Heart right ventricle (tissue), 16 donors: ENCODE data around the gene SPEF2. TPM values are rescaled to one million over a fixed set of nuclear protein-coding genes. Genes with fewer than 3 reads are reported as not detected.
A peak's percentile ranks its signal among the peaks of the same experiment; 100 is the strongest.

Experiments
- ATAC-seq, 8 donors: fragments of 200-7000 bp; cut with Tn5 transposase; one replicate each; pipeline ENCODE4 v1.9.1; 2020; ENCODE audit warnings: mild to moderate bottlenecking in 8 of 8, moderate library complexity in 8 of 8, moderate number of reproducible peaks in 1 of 8
- DNase-seq, 2 donors: peaks; one replicate each; pipeline ENCODE4 v3.0.0-alpha.2; 2020
- H3K27ac ChIP-seq, 10 donors: fragments of 200-600 bp; sonication (generic) in 2 of 10; one replicate each; pipeline versions ENCODE4 v1.5.0 to v1.8.0; 2020 to 2022; ENCODE audit warnings: mild to moderate bottlenecking in 3 of 10
- H3K27me3 ChIP-seq, 7 donors: fragments of 200-600 bp; one replicate each; pipeline ENCODE4 v1.8.0; 2021 to 2022; ENCODE audit warnings: mild to moderate bottlenecking in 2 of 7
- H3K36me3 ChIP-seq, 9 donors: fragments of 200-600 bp; sonication (generic) in 1 of 9; one replicate each; pipeline versions ENCODE4 v1.5.0 to v1.8.0; 2020 to 2022; ENCODE audit warnings: mild to moderate bottlenecking in 2 of 9
- H3K4me1 ChIP-seq, 9 donors: fragments of 200-600 bp; sonication (generic) in 1 of 9; one replicate each; pipeline versions ENCODE4 v1.5.0 to v1.8.0; 2020 to 2022; ENCODE audit warnings: mild to moderate bottlenecking in 4 of 9
- H3K4me3 ChIP-seq, 10 donors: fragments of 200-600 bp; sonication (generic) in 2 of 10; one replicate each; pipeline versions ENCODE4 v1.5.0 to v1.8.0; 2020 to 2022; ENCODE audit warnings: mild to moderate bottlenecking in 7 of 10, moderate library complexity in 2 of 10
- H3K9me3 ChIP-seq, 11 donors: fragments of 200-600 bp in 10 of 11; sonication (generic) in 2 of 11; one replicate each; pipeline versions ENCODE4 v1.5.0 to v1.8.0; 2013 to 2022; ENCODE audit warnings: mild to moderate bottlenecking in 2 of 11, control low read depth in 1 of 11, moderate library complexity in 1 of 11
- CTCF ChIP-seq, 9 donors: fragments of 200-600 bp; sonication (generic) in 2 of 9; IDR thresholded peaks; one replicate each; pipeline versions ENCODE4 v1.5.0 to v1.8.0; 2021 to 2022; ENCODE audit warnings: antibody characterized with exemption in 9 of 9, mild to moderate bottlenecking in 5 of 9, moderate library complexity in 1 of 9
- WGBS, 2 donors: extraction: QIAGEN DNeasy Blood & Tissue Kit; methylation state at CpG; one replicate each; pipeline ENCODE4 v1.1.7; 2013; ENCODE audit warnings: inconsistent platforms in 1 of 2; 5-methylcytosine and 5-hydroxymethylcytosine counted together
- intact Hi-C, 10 donors: fragments of 100-400 bp; cut with DNase I; formaldehyde crosslinking; loops; one replicate each; pipeline versions ENCODE4 v1.11.1 to v1.14.2; 2022
- polyA plus RNA-seq, 2 donors: library from polyadenylated mRNA; stranded (reverse); fragments of 200-250 nt; gene quantifications; one replicate each; pipeline ENCODE4 v1.2.3, GENCODE V29; 2013
- total RNA-seq, 10 donors: library from RNA; stranded (reverse); fragmentation: NEBNext Ultra II Directional in 3 of 10; extraction: Animal tissue kit (Norgen Biotek cat#: 25700) in 3 of 10; gene quantifications; one replicate each; pipeline versions ENCODE4 v1.2.1 to v1.2.4, GENCODE V29; 2021 to 2023
- donor health status: Arrhythmogenic right ventricular cardiomyopathy.
- donor health status: ischemic (EF 13 %, LVEDD 7.1; RV severe dilation, severe dysfunction).
- donor health status: healthy with polysubstance abuse.
- donor health status: DM: no; HTN: yes; CAD: no.
- donor health status: DM: no; HTN: no; CAD: no.
- donor health status: ischemic (EF 25% LVEDD 6.9; RV normal size, moderate dysfunction).
- donor health status: ischemic (EF 25% LVEDD 5.7; RV mildly dilated, moderate dysfunction).
- donor health status: healthy.
- donor health status: DM: yes; HTN: yes; CAD: no.
- donor health status: Ischemic cardiomyopathy.
- donor health status: ischemic (EF 35%, LVEDD 5.7; RV mildly dilated, moderate dysfunction).
- donor health status: nonischemic (EF 11% LVEDD 7.7; RV severe dilation, severe dysfunction).
- donor health status: DM: yes; HTN: yes; CAD: no.
- donor health status: PGD.
- donor health status: ischemic (EF 29% LVEDD 5.4; RV normal size, mild dysfunction).
- donor health status: nonischemic (EF 23%, LVEDD 6.1; RV moderate dilation, normal function).

Gene SPEF2
- total and polyA plus RNA-seq, 12 donors: 0.42 to 3.2 (median 1.7) TPM

GRCh38 chr5:35815089-35815936 is 197.7 kb downstream of the SPEF2 start:
- 76 to 80% methylated on average over 10 of the region's 10 CpGs for WGBS, 2 donors
- DNase-seq: no peak
- Histone ChIP-seq H3K27me3 (peaks cover 0 to 4% (median 0%) of the 10 kb centered on the region in 7 donors), H3K9me3 (no peaks in the 10 kb centered on the region), H3K36me3 (no peaks in the 10 kb centered on the region), H3K27ac (peak overlapping the region in 1 of 10 donors; percentile 40), H3K4me1 (peaks cover 0 to 5% (median 0%) of the 10 kb centered on the region in 9 donors), H3K4me3 (no peak overlapping the region)
- intact Hi-C loops: no loop called here
- no peak for ATAC-seq
- peak in 6 of 9 donors; percentile 18 to 61 (median 44) for TF ChIP-seq CTCF (IDR thresholded peaks at IDR 0.05)

GRCh38 chr5:35816881-35817521 is 199.3 kb downstream of the SPEF2 start:
- Histone ChIP-seq H3K4me3 (no peak overlapping the region), H3K4me1 (peaks cover 0 to 17% (median 0%) of the 10 kb centered on the region in 9 donors), H3K27me3 (peaks cover 0 to 4% (median 0%) of the 10 kb centered on the region in 7 donors), H3K27ac (peak overlapping the region in 1 of 10 donors; percentile 33), H3K9me3 (no peaks in the 10 kb centered on the region), H3K36me3 (no peaks in the 10 kb centered on the region)
- DNase-seq (no peak), ATAC-seq (peak in 1 of 8 donors; percentile 29)
- 43 to 49% methylated on average over 4 of the region's 4 CpGs for WGBS, 2 donors
- intact Hi-C loops: no loop called here
- no peak for TF ChIP-seq CTCF (IDR thresholded peaks at IDR 0.05)

GRCh38 chr5:35819026-35819425 is 201.4 kb downstream of the SPEF2 start:
- TF ChIP-seq CTCF (IDR thresholded peaks at IDR 0.05): no peak

GRCh38 chr5:35819668-35820067 is 202.0 kb downstream of the SPEF2 start:
- intact Hi-C loops: no loop called here
- ATAC-seq (no peak), DNase-seq (no peak)
- H3K27ac ChIP-seq: no peak overlapping the region
- H3K9me3 ChIP-seq: no peaks in the 10 kb centered on the region
- no peak for TF ChIP-seq CTCF (IDR thresholded peaks at IDR 0.05)
- H3K27me3 ChIP-seq: peaks cover 0 to 8% (median 0%) of the 10 kb centered on the region in 7 donors
- WGBS, 2 donors: 92 to 98% methylated on average over 1 of the region's 1 CpG
- H3K4me3 ChIP-seq: no peak overlapping the region
- no peaks in the 10 kb centered on the region for H3K36me3 ChIP-seq
- peaks cover 0 to 17% (median 0%) of the 10 kb centered on the region in 9 donors for H3K4me1 ChIP-seq

More at GRCh38 chr5:35819026-35819425, 201.4 kb downstream of the SPEF2 start:
- DNase-seq (no peak), ATAC-seq (no peak)
- H3K27me3 ChIP-seq: peaks cover 0 to 8% (median 0%) of the 10 kb centered on the region in 7 donors
- H3K27ac ChIP-seq: no peak overlapping the region
- H3K9me3 ChIP-seq: no peaks in the 10 kb centered on the region
- H3K36me3 ChIP-seq: no peaks in the 10 kb centered on the region
- peaks cover 0 to 17% (median 0%) of the 10 kb centered on the region in 9 donors for H3K4me1 ChIP-seq
- 88 to 90% methylated on average over 2 of the region's 2 CpGs for WGBS, 2 donors
- intact Hi-C loops: no loop called here
- no peak overlapping the region for H3K4me3 ChIP-seq
